Measurements from ENCODE around the gene GPRC5D.

The GPRC5D gene

GRCh38 chr12:12941450-12942350, 10.3 kb downstream of the GPRC5D start:
- no peak overlapping the region for H3K27ac ChIP-seq (ENCODE audit: low read depth, low read length)
- no peaks in the 10 kb centered on the region for H3K27me3 ChIP-seq (ENCODE audit: control insufficient read depth in 1 of 2, insufficient read depth in 2 of 2, low read length in 2 of 2)
- no peaks in the 10 kb centered on the region for H3K4me1 ChIP-seq (ENCODE audit: control insufficient read depth in 1 of 2, insufficient read depth in 2 of 2, low read length in 2 of 2)
- H3K36me3 ChIP-seq (ENCODE audit: control insufficient read depth in 1 of 2, insufficient read depth in 2 of 2, low read length in 2 of 2), result no peaks in the 10 kb centered on the region
- no peak overlapping the region for H3K9ac ChIP-seq (ENCODE audit: low read depth in 1 of 2, low read length in 2 of 2)
- no peaks in the 10 kb centered on the region for H3K9me3 ChIP-seq (ENCODE audit: control insufficient read depth in 1 of 2, low read length in 2 of 2)
- H3K4me3 ChIP-seq (ENCODE audit: low read depth in 1 of 2, low read length in 2 of 2), result no peak overlapping the region

- Histone ChIP-seq H3K36me3 (ENCODE audit: control insufficient read depth in 1 of 2, insufficient read depth in 2 of 2, low read length in 2 of 2) (no peaks in the 10 kb centered on the region), H3K4me3 (ENCODE audit: low read depth in 1 of 2, low read length in 2 of 2) (no peak overlapping the region)
Observed at GRCh38 chr12:12939888-12940287, 12.1 kb downstream of the GPRC5D start.

DNA sequence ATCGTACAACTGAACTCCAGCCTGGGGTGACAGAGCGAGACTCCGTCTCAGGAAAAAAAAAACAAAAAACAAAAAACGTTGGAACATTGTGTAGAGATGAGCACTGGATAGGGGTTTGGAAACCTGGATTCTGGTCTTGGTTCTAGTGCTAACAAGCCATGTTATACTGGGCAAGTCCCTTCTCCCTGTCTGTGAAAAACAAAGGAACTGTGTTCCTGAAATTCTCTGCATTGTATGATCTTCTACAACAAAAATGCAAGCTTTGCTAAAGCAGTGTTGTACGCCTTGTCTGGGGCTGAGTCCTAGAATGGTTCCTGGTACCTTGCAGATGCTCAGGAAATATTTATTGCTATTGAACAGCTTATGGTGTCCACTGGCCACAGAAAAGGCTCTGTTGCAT, 13.4 kb downstream of the GPRC5D start:
- Histone ChIP-seq H3K4me3 (ENCODE audit: low read depth in 1 of 2, low read length in 2 of 2) (no peak overlapping the region), H3K9ac (ENCODE audit: low read depth in 1 of 2, low read length in 2 of 2) (no peak overlapping the region), H3K9me3 (ENCODE audit: control insufficient read depth in 1 of 2, low read length in 2 of 2) (no peaks in the 10 kb centered on the region), H3K4me1 (ENCODE audit: control insufficient read depth in 1 of 2, insufficient read depth in 2 of 2, low read length in 2 of 2) (no peaks in the 10 kb centered on the region), H3K27ac (ENCODE audit: low read depth, low read length) (no peak overlapping the region), H3K27me3 (ENCODE audit: control insufficient read depth in 1 of 2, insufficient read depth in 2 of 2, low read length in 2 of 2) (no peaks in the 10 kb centered on the region), H3K36me3 (ENCODE audit: control insufficient read depth in 1 of 2, insufficient read depth in 2 of 2, low read length in 2 of 2) (no peaks in the 10 kb centered on the region)

More at GRCh38 chr12:12939888-12940287, 12.1 kb downstream of the GPRC5D start:
- Histone ChIP-seq H3K9ac (ENCODE audit: low read depth in 1 of 2, low read length in 2 of 2) (no peak overlapping the region), H3K27ac (ENCODE audit: low read depth, low read length) (no peak overlapping the region), H3K27me3 (ENCODE audit: control insufficient read depth in 1 of 2, insufficient read depth in 2 of 2, low read length in 2 of 2) (no peaks in the 10 kb centered on the region), H3K9me3 (ENCODE audit: control insufficient read depth in 1 of 2, low read length in 2 of 2) (no peaks in the 10 kb centered on the region), H3K4me1 (ENCODE audit: control insufficient read depth in 1 of 2, insufficient read depth in 2 of 2, low read length in 2 of 2) (no peaks in the 10 kb centered on the region)

DNA sequence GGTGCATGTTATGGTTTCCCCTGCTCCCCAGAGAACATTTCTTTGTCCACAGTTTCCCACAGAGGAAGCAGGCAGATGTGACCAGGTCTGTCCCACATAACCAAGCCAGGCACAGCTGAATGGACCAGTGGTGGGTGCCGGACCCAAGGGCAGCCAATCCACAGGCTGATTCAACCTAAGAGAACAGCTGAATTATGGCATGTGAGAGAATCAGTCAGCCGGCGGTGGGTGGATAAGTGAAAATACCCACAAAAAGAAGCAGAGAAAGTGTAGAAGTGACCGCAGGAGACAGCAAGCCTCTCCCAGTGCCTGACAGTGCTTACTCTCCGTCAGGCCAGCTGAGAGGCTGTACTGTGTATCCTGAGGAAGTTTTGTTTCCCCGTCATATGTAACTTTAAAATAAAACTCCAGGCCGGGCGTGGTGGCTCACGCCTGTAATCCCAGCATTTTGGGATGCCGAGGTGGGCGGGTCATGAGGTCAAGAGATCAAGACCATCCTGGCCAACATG, 14.9 kb downstream of the GPRC5D start:
- Histone ChIP-seq H3K9me3 (ENCODE audit: control insufficient read depth in 1 of 2, low read length in 2 of 2) (no peaks in the 10 kb centered on the region), H3K27me3 (ENCODE audit: control insufficient read depth in 1 of 2, insufficient read depth in 2 of 2, low read length in 2 of 2) (no peaks in the 10 kb centered on the region), H3K4me1 (ENCODE audit: control insufficient read depth in 1 of 2, insufficient read depth in 2 of 2, low read length in 2 of 2) (no peaks in the 10 kb centered on the region), H3K9ac (ENCODE audit: low read depth in 1 of 2, low read length in 2 of 2) (no peak overlapping the region), H3K4me3 (ENCODE audit: low read depth in 1 of 2, low read length in 2 of 2) (no peak overlapping the region), H3K27ac (ENCODE audit: low read depth, low read length) (no peak overlapping the region), H3K36me3 (ENCODE audit: control insufficient read depth in 1 of 2, insufficient read depth in 2 of 2, low read length in 2 of 2) (no peaks in the 10 kb centered on the region)

- no peak overlapping the region for H3K4me3 ChIP-seq (ENCODE audit: low read depth in 1 of 2, low read length in 2 of 2)
- no peak overlapping the region for H3K27ac ChIP-seq (ENCODE audit: low read depth, low read length)
- H3K27me3 ChIP-seq (ENCODE audit: control insufficient read depth in 1 of 2, insufficient read depth in 2 of 2, low read length in 2 of 2), result no peaks in the 10 kb centered on the region
- peaks cover 0 to 2% of the 10 kb centered on the region in 2 donors for H3K36me3 ChIP-seq (ENCODE audit: control insufficient read depth in 1 of 2, insufficient read depth in 2 of 2, low read length in 2 of 2)
- H3K4me1 ChIP-seq (ENCODE audit: control insufficient read depth in 1 of 2, insufficient read depth in 2 of 2, low read length in 2 of 2), result no peaks in the 10 kb centered on the region
- no peaks in the 10 kb centered on the region for H3K9me3 ChIP-seq (ENCODE audit: control insufficient read depth in 1 of 2, low read length in 2 of 2)
- no peak overlapping the region for H3K9ac ChIP-seq (ENCODE audit: low read depth in 1 of 2, low read length in 2 of 2)
Observed at GRCh38 chr12:12934556-12934955, 17.4 kb downstream of the GPRC5D start.

- Histone ChIP-seq H3K9me3 (ENCODE audit: control insufficient read depth in 1 of 2, low read length in 2 of 2) (no peaks in the 10 kb centered on the region), H3K4me1 (ENCODE audit: control insufficient read depth in 1 of 2, insufficient read depth in 2 of 2, low read length in 2 of 2) (no peaks in the 10 kb centered on the region), H3K36me3 (ENCODE audit: control insufficient read depth in 1 of 2, insufficient read depth in 2 of 2, low read length in 2 of 2) (peaks cover 0 to 3% of the 10 kb centered on the region in 2 donors), H3K27me3 (ENCODE audit: control insufficient read depth in 1 of 2, insufficient read depth in 2 of 2, low read length in 2 of 2) (no peaks in the 10 kb centered on the region), H3K9ac (ENCODE audit: low read depth in 1 of 2, low read length in 2 of 2) (no peak overlapping the region), H3K27ac (ENCODE audit: low read depth, low read length) (no peak overlapping the region), H3K4me3 (ENCODE audit: low read depth in 1 of 2, low read length in 2 of 2) (no peak overlapping the region)
Observed at GRCh38 chr12:12933742-12934141, 18.2 kb downstream of the GPRC5D start.

DNA sequence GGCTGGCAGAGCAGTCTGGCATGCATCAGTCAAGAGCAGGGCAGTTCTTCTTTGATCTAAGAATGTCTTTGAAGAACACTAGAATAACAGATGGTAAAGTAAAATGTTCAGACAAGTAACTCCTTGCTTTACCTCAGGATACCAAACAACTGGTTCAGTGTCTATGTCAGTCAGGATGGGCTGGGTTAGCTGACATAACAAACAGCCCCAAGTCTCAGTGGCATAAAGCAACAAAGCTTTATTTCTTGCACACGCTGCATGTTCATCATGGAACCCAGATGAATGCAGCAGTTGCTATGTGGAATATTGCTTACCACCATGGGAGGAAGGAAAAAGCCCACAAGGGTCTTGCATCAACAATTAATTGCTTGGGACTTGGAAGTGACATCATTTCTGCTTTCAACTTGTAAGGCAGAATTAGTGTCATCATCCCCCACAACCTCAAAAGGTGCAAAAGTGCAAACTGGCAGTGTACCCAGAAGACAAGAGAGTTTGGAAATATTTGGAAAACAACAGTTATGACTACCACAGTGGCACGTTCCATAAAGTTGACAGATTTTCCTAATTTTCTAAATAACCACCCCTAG, 21.2 kb downstream of the GPRC5D start:
- Histone ChIP-seq H3K9me3 (ENCODE audit: control insufficient read depth in 1 of 2, low read length in 2 of 2) (no peaks in the 10 kb centered on the region), H3K27me3 (ENCODE audit: control insufficient read depth in 1 of 2, insufficient read depth in 2 of 2, low read length in 2 of 2) (no peaks in the 10 kb centered on the region), H3K27ac (ENCODE audit: low read depth, low read length) (no peak overlapping the region), H3K9ac (ENCODE audit: low read depth in 1 of 2, low read length in 2 of 2) (no peak overlapping the region), H3K4me1 (ENCODE audit: control insufficient read depth in 1 of 2, insufficient read depth in 2 of 2, low read length in 2 of 2) (peaks cover 9 to 10% of the 10 kb centered on the region in 2 donors), H3K4me3 (ENCODE audit: low read depth in 1 of 2, low read length in 2 of 2) (no peak overlapping the region), H3K36me3 (ENCODE audit: control insufficient read depth in 1 of 2, insufficient read depth in 2 of 2, low read length in 2 of 2) (peaks cover 0 to 3% of the 10 kb centered on the region in 2 donors)

GRCh38 chr12:12929696-12930095, 22.3 kb downstream of the GPRC5D start:
- H3K4me1 ChIP-seq (ENCODE audit: control insufficient read depth in 1 of 2, insufficient read depth in 2 of 2, low read length in 2 of 2), result peaks cover 9 to 10% of the 10 kb centered on the region in 2 donors
- no peak overlapping the region for H3K9ac ChIP-seq (ENCODE audit: low read depth in 1 of 2, low read length in 2 of 2)
- H3K27me3 ChIP-seq (ENCODE audit: control insufficient read depth in 1 of 2, insufficient read depth in 2 of 2, low read length in 2 of 2), result no peaks in the 10 kb centered on the region
- no peaks in the 10 kb centered on the region for H3K9me3 ChIP-seq (ENCODE audit: control insufficient read depth in 1 of 2, low read length in 2 of 2)
- no peak overlapping the region for H3K27ac ChIP-seq (ENCODE audit: low read depth, low read length)
- no peak overlapping the region for H3K4me3 ChIP-seq (ENCODE audit: low read depth in 1 of 2, low read length in 2 of 2)
- H3K36me3 ChIP-seq (ENCODE audit: control insufficient read depth in 1 of 2, insufficient read depth in 2 of 2, low read length in 2 of 2), result peaks cover 0 to 3% of the 10 kb centered on the region in 2 donors

GRCh38 chr12:12927211-12928079, 24.5 kb downstream of the GPRC5D start:
- Histone ChIP-seq H3K4me1 (ENCODE audit: control insufficient read depth in 1 of 2, insufficient read depth in 2 of 2, low read length in 2 of 2) (peaks cover 9 to 10% of the 10 kb centered on the region in 2 donors), H3K27me3 (ENCODE audit: control insufficient read depth in 1 of 2, insufficient read depth in 2 of 2, low read length in 2 of 2) (no peaks in the 10 kb centered on the region), H3K36me3 (ENCODE audit: control insufficient read depth in 1 of 2, insufficient read depth in 2 of 2, low read length in 2 of 2) (peaks cover 0 to 3% of the 10 kb centered on the region in 2 donors), H3K27ac (ENCODE audit: low read depth, low read length) (no peak overlapping the region), H3K9ac (ENCODE audit: low read depth in 1 of 2, low read length in 2 of 2) (peak overlapping the region; percentile 39 to 48), H3K9me3 (ENCODE audit: control insufficient read depth in 1 of 2, low read length in 2 of 2) (no peaks in the 10 kb centered on the region), H3K4me3 (ENCODE audit: low read depth in 1 of 2, low read length in 2 of 2) (peak overlapping the region; percentile 69)
